Mesenchymal stem cell (in vitro differentiated cells and primary cell): ENCODE measurements around the gene ZNF225.
A peak's percentile ranks its signal among the peaks of the same experiment; 100 is the strongest.
"Not testable (repeated sequence)": the region's sequence is repeated elsewhere in the genome, so short reads cannot be mapped to it uniquely, and the experiment has no call there.

Experiments used
- DNase-seq: peaks from one replicate; pipeline ENCODE4 v3.0.0-alpha.2; 2013
- H2AFZ ChIP-seq: one replicate; pipeline ENCODE4 v1.6.1; 2013; ENCODE audit warnings: low read depth, mild to moderate bottlenecking, control low read depth, inconsistent platforms, low read length, moderate library complexity
- H2AK5ac ChIP-seq: 2 replicates; pipeline ENCODE4 v1.6.1; 2013; ENCODE audit warnings: low read length, moderate library complexity, mild to moderate bottlenecking, inconsistent platforms; ENCODE audit not compliant: severe bottlenecking
- H2BK120ac ChIP-seq: one replicate; pipeline ENCODE4 v1.6.1; 2013; ENCODE audit warnings: low read depth, mild to moderate bottlenecking, inconsistent platforms, low read length, moderate library complexity
- H2BK12ac ChIP-seq, 2 experiments: one replicate each; pipeline ENCODE4 v1.6.1; 2013; ENCODE audit warnings: inconsistent platforms in 2 of 2, low read length in 2 of 2, mild to moderate bottlenecking in 2 of 2, moderate library complexity in 2 of 2, control low read depth in 1 of 2
- H2BK15ac ChIP-seq: one replicate; pipeline ENCODE4 v1.6.1; 2013; ENCODE audit warnings: mild to moderate bottlenecking, low read depth, inconsistent platforms; ENCODE audit not compliant: poor library complexity, severe bottlenecking
- H2BK5ac ChIP-seq: 2 replicates; pipeline ENCODE4 v1.6.1; 2013; ENCODE audit warnings: low read depth, mild to moderate bottlenecking, low read length, control low read depth, inconsistent platforms; ENCODE audit not compliant: poor library complexity, severe bottlenecking
- H3K14ac ChIP-seq, 2 experiments: one replicate each; pipeline ENCODE4 v1.6.1; 2013; ENCODE audit warnings: inconsistent platforms in 2 of 2, low read length in 2 of 2, control low read depth in 1 of 2, mild to moderate bottlenecking in 1 of 2, moderate library complexity in 1 of 2
- H3K18ac ChIP-seq, 2 experiments: one replicate each; pipeline ENCODE4 v1.6.1; 2013; ENCODE audit warnings: inconsistent platforms in 2 of 2, low read length in 2 of 2, control low read depth in 1 of 2, low read depth in 1 of 2, mild to moderate bottlenecking in 1 of 2
- H3K23ac ChIP-seq, 2 experiments: one replicate each; pipeline ENCODE4 v1.6.1; 2013; ENCODE audit warnings: inconsistent platforms in 2 of 2, low read length in 2 of 2, mild to moderate bottlenecking in 2 of 2, moderate library complexity in 2 of 2, control low read depth in 1 of 2
- H3K27ac ChIP-seq: 2 replicates; pipeline ENCODE4 v1.5.1; 2013; ENCODE audit warnings: mild to moderate bottlenecking, moderate library complexity, low read length, control low read depth, inconsistent platforms; ENCODE audit not compliant: poor library complexity, severe bottlenecking
- H3K27me3 ChIP-seq, 2 experiments: 2 replicates each; pipeline versions ENCODE4 v1.6.1 to v1.7.0; 2013; ENCODE audit warnings: low read length in 2 of 2, mild to moderate bottlenecking in 2 of 2, moderate library complexity in 2 of 2, control low read depth in 1 of 2, inconsistent platforms in 1 of 2; ENCODE audit not compliant: control insufficient read depth in 1 of 2, insufficient read depth in 1 of 2
- H3K36me3 ChIP-seq, 2 experiments: 2 replicates each; pipeline versions ENCODE4 v1.6.1 to v1.7.0; 2013; ENCODE audit warnings: low read length in 2 of 2, control low read depth in 1 of 2, inconsistent platforms in 1 of 2, low read depth in 1 of 2, mild to moderate bottlenecking in 1 of 2; ENCODE audit not compliant: insufficient read depth in 2 of 2, control insufficient read depth in 1 of 2
- H3K4ac ChIP-seq, 2 experiments: one replicate each; pipeline ENCODE4 v1.6.1; 2013; ENCODE audit warnings: inconsistent platforms in 2 of 2, low read length in 2 of 2, mild to moderate bottlenecking in 2 of 2, moderate library complexity in 2 of 2, control low read depth in 1 of 2, low read depth in 1 of 2
- H3K4me1 ChIP-seq: 2 replicates; pipeline ENCODE4 v1.6.1; 2013; ENCODE audit warnings: low read depth, low read length, control low read depth; ENCODE audit not compliant: control insufficient read depth, insufficient read depth
- H3K4me2 ChIP-seq: 2 replicates; pipeline ENCODE4 v1.6.1; 2013; ENCODE audit warnings: low read length, mild to moderate bottlenecking, inconsistent platforms; ENCODE audit not compliant: poor library complexity, severe bottlenecking
- H3K4me3 ChIP-seq, 2 experiments: 2 replicates each; pipeline versions ENCODE4 v1.5.1 to v1.7.0; 2013; ENCODE audit warnings: low read length in 2 of 2, mild to moderate bottlenecking in 2 of 2, control low read depth in 1 of 2, low read depth in 1 of 2; ENCODE audit not compliant: insufficient read depth in 1 of 2
- H3K79me1 ChIP-seq: replicated peaks from 2 replicates; pipeline ENCODE4 v1.6.1; 2013; ENCODE audit warnings: mild to moderate bottlenecking, control low read depth, low read length, inconsistent platforms; ENCODE audit not compliant: poor library complexity, severe bottlenecking
- H3K9ac ChIP-seq: 2 replicates; pipeline ENCODE4 v1.7.0; 2013; ENCODE audit warnings: mild to moderate bottlenecking, low read length, moderate library complexity
- H3K9me3 ChIP-seq: 2 replicates; pipeline ENCODE4 v1.7.0; 2013; ENCODE audit warnings: mild to moderate bottlenecking, low read length; ENCODE audit not compliant: control insufficient read depth
- H4K8ac ChIP-seq: one replicate; pipeline ENCODE4 v1.6.1; 2013; ENCODE audit warnings: inconsistent platforms, mild to moderate bottlenecking, low read length, moderate library complexity
- H4K91ac ChIP-seq: one replicate; pipeline ENCODE4 v1.6.1; 2013; ENCODE audit warnings: mild to moderate bottlenecking, low read length, inconsistent platforms
- WGBS: methylation state at CpG from one replicate; pipeline ENCODE4 v1.1.7; 2013; ENCODE audit warnings: mixed read lengths; 5-methylcytosine and 5-hydroxymethylcytosine counted together

Gene ZNF225

GRCh38 chr19:44113784-44114390 is 688 bp downstream of the ZNF225 start:
- Histone ChIP-seq H3K79me1 (peaks cover 21% of the 10 kb centered on the region), H3K36me3 (peaks cover 11 to 24% of the 10 kb centered on the region in 2 experiments)
- 8% methylated on average over 18 of the region's 18 CpGs for WGBS

DNA sequence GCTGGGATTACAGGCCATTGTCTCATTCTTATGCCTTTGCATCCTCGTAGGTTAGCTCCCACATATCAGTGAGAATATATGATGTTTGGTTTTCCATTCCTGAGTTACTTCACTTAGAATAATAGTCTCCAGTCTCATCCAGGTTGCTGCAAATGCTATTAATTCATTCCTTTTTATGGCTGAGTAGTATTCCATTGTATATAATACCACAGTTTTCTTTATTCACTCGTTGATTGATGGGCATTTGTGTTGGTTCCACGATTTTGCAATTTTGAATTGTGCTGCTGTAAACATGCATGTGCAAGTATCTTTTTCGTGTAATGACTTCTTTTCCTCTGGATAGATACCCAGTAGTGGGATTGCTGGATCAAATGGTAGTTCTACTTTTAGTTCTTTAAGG is 8.0 kb downstream of the ZNF225 start:
- peaks cover 26% of the 10 kb centered on the region for H3K9me3 ChIP-seq
- not testable (repeated sequence) for H4K91ac ChIP-seq, H2AFZ ChIP-seq, H3K27me3 ChIP-seq, H2AK5ac ChIP-seq, H2BK15ac ChIP-seq, H3K79me1 ChIP-seq, H3K23ac ChIP-seq, H2BK5ac ChIP-seq, H3K27ac ChIP-seq, H3K4me2 ChIP-seq, H2BK120ac ChIP-seq, H3K18ac ChIP-seq, H4K8ac ChIP-seq, H3K14ac ChIP-seq, H3K4me1 ChIP-seq, H3K4me3 ChIP-seq, DNase-seq, H2BK12ac ChIP-seq, H3K9ac ChIP-seq, H3K4ac ChIP-seq
- peaks cover 14 to 87% of the 10 kb centered on the region in 2 experiments for H3K36me3 ChIP-seq
- no CpG with 5 or more reads among the region's 4 CpGs for WGBS

More at GRCh38 chr19:44113784-44114390, 688 bp downstream of the ZNF225 start:
- H3K4me3 ChIP-seq = peak overlapping the region; percentile 87 to 92
- H3K4me1 ChIP-seq = peaks cover 3% of the 10 kb centered on the region
- H3K27me3 ChIP-seq = no peaks in the 10 kb centered on the region
- H2AFZ ChIP-seq = peak overlapping the region; percentile 74
- no peak overlapping the region for H2BK120ac ChIP-seq
- peaks cover 3% of the 10 kb centered on the region for H3K9me3 ChIP-seq
- no peak overlapping the region for H3K4ac ChIP-seq
- H3K4me2 ChIP-seq = peak overlapping the region; percentile 98
- no peak overlapping the region for H2BK12ac ChIP-seq
- no peak overlapping the region for H3K23ac ChIP-seq
- H4K8ac ChIP-seq = no peak overlapping the region
- peak overlapping the region; percentile 98 for H3K9ac ChIP-seq
- no peak overlapping the region for H3K27ac ChIP-seq
- H2BK5ac ChIP-seq = no peak overlapping the region
- no peak overlapping the region for H4K91ac ChIP-seq
- peak overlapping the region in 1 of 2 experiments; percentile 61 for H3K18ac ChIP-seq
- DNase-seq = no peak
- H2AK5ac ChIP-seq = no peak overlapping the region
- H2BK15ac ChIP-seq = no peak overlapping the region
- H3K14ac ChIP-seq = no peak overlapping the region

DNA sequence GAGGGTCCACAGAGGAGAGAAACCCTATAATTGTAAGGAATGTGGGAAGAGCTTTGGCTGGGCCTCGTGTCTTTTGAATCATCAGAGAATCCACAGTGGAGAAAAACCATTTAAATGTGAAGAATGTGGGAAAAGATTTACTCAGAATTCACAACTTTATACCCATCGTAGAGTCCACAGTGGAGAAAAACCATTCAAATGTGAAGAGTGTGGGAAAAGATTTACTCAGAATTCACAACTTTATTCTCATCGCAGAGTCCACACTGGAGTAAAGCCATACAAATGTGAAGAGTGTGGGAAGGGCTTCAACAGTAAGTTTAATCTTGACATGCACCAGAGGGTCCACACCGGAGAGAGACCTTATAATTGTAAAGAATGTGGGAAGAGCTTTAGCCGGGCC is 18.8 kb downstream of the ZNF225 start:
- no peak overlapping the region for H2AK5ac ChIP-seq
- 96% methylated on average over 3 of the region's 5 CpGs for WGBS
- peak overlapping the region in 1 of 2 experiments; percentile 3 for H3K4me3 ChIP-seq

DNA sequence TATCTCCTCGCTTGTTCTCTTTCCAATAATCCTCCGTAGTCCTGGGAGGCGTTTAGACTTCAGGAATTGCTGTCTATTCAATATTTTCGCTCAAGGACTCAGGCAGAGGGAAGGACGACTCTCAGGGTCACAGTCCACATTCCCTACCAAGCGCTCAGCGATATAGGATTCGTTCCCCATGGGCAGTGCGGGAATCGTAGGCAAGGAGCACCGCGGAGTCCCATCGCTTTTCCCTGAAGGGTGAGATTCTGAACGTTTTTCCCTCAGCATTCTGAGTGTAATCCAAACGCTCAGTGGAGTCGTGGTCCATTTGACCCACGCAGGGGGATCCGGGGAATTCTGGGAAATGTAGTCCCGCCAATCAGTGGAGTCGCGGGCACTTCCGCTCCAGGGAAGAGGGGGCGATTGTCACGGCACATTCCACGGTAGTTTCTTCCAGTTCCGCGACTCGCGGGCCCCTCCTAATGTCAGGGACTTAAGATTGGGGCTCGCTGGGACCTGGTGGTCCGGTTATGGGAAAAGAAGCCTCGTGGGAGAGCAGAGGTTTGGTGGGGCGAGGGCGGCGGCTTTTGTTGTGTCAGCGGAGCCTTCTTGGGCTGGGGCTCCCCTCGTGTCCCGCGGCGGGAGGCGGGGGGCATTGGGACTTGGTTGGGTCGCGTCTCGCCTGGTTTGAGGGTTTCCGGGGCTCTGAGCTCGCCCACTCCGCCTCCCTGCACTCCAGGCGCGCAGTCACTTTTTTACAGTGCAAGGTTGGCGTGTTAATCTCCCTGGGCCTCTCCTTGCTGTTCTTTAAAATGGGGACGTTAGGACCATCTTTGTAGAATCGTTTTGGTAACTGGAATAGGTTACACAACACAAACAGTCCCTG is 28.2 kb downstream of the ZNF225 start, which contains the start of gene ZNF234:
TSS of gene ZNF234 (plus strand) at position 364 of the 868 bp plus-strand sequence. CDS start 3,079 bp downstream, outside the sequence.
- peaks cover 2 to 26% of the 10 kb centered on the region in 2 experiments for H3K36me3 ChIP-seq
- no peak within 1 kb of the TSS for H2BK12ac ChIP-seq
- WGBS = under 1% methylated on average over 50 of the region's 52 CpGs
- H3K23ac ChIP-seq = peak within 1 kb of the TSS in 1 of 2 experiments; percentile 94
- peak within 1 kb of the TSS; percentile 81 for H3K4me2 ChIP-seq
- no peaks in the 10 kb centered on the region for H3K4me1 ChIP-seq
- H4K91ac ChIP-seq = peak within 1 kb of the TSS; percentile 78
- peak within 1 kb of the TSS; percentile 84 for H4K8ac ChIP-seq
- peak within 1 kb of the TSS; percentile 87 for H2BK15ac ChIP-seq
- H3K4me3 ChIP-seq = peak within 1 kb of the TSS; percentile 81 to 90
- peak within 1 kb of the TSS; percentile 97 for H2AFZ ChIP-seq
- no peak within 1 kb of the TSS for H2AK5ac ChIP-seq
- H2BK120ac ChIP-seq = peak within 1 kb of the TSS; percentile 66
- no peak within 1 kb of the TSS for H2BK5ac ChIP-seq
- H3K27ac ChIP-seq = peak within 1 kb of the TSS; percentile 43
- peaks cover 14% of the 10 kb centered on the region for H3K79me1 ChIP-seq
- H3K18ac ChIP-seq = peak within 1 kb of the TSS; percentile 63 to 77
- H3K9me3 ChIP-seq = peaks cover 3% of the 10 kb centered on the region
- peak within 1 kb of the TSS; percentile 70 to 90 for H3K4ac ChIP-seq
- H3K27me3 ChIP-seq = no peaks in the 10 kb centered on the region
- H3K14ac ChIP-seq = peak within 1 kb of the TSS in 1 of 2 experiments; percentile 83
- peak within 1 kb of the TSS; percentile 89 for H3K9ac ChIP-seq
- DNase-seq = peak; percentile 91

More for the DNA sequence above, 18.8 kb downstream of the ZNF225 start:
- H3K23ac ChIP-seq = no peak overlapping the region
- no peak overlapping the region for H3K18ac ChIP-seq
- no peaks in the 10 kb centered on the region for H3K27me3 ChIP-seq
- no peak overlapping the region for H2AFZ ChIP-seq
- peaks cover 15 to 58% of the 10 kb centered on the region in 2 experiments for H3K36me3 ChIP-seq
- no peak overlapping the region for H4K91ac ChIP-seq
- no peak overlapping the region for H3K14ac ChIP-seq
- no peak overlapping the region for H3K4me2 ChIP-seq
- no peak overlapping the region for H3K27ac ChIP-seq
- H3K9me3 ChIP-seq = peaks cover 51% of the 10 kb centered on the region
- no peaks in the 10 kb centered on the region for H3K4me1 ChIP-seq
- no peak for DNase-seq
- no peak overlapping the region for H2BK12ac ChIP-seq
- H2BK5ac ChIP-seq = no peak overlapping the region
- H3K79me1 ChIP-seq = no peaks in the 10 kb centered on the region
- no peak overlapping the region for H2BK120ac ChIP-seq
- H2BK15ac ChIP-seq = no peak overlapping the region
- no peak overlapping the region for H3K9ac ChIP-seq
- no peak overlapping the region for H3K4ac ChIP-seq
- H4K8ac ChIP-seq = no peak overlapping the region
